GM19351 (cell line): ENCODE results near the gene GGTLC3.
"Not testable (repeated sequence)": the region's sequence is repeated elsewhere in the genome, so short reads cannot be mapped to it uniquely, and the experiment has no call there.

ENCODE experiments used
- ATAC-seq: cut with Tn5 transposase; IDR thresholded peaks from one replicate; pipeline ENCODE4 v1.9.1; 2021; ENCODE audit warnings: mild to moderate bottlenecking, moderate library complexity; ENCODE audit not compliant: unreplicated experiment

Gene GGTLC3

DNA sequence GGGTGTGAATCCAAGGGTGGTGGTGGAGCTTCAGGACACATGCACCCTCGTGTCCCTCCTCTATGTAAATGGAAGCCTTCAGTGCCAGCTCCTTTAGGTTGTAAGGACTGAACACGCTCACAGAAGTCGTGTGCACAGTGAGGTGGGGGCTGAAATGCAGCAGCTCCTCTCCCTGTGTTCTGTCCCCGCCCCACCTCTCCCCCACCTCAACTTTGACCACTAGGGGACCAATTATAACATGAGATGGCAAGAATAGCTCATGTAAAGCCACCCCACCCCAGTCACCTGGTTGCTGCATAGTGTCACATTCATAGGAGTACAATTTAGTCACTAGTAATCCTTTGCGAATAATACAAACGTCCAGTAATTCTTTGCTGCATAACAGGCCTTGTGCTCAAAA lies 4.8 kb upstream of the GGTLC3 start:
- ATAC-seq: not testable (repeated sequence)

- not testable (repeated sequence) for ATAC-seq
Observed at GRCh38 chr22:18513454-18513853, 4.5 kb downstream of the GGTLC3 start.

- ATAC-seq: not testable (repeated sequence)
Observed at GRCh38 chr22:18512378-18512777, 5.6 kb downstream of the GGTLC3 start.

- not testable (repeated sequence) for ATAC-seq
Observed at GRCh38 chr22:18511327-18511726, 6.6 kb downstream of the GGTLC3 start.

- ATAC-seq: not testable (repeated sequence)
Observed at GRCh38 chr22:18496227-18496626, 21.7 kb downstream of the GGTLC3 start.
